Calu3 (cell line): Measurements from ENCODE around the gene GALNT17. TPM values are rescaled to one million over a fixed set of nuclear protein-coding genes. Genes with fewer than 3 reads are reported as not detected.

Source experiments
- BruUV-seq: library from RNA; stranded (reverse); fragments of 400-500 nt; replicated peaks from 2 replicates; lab custom pipeline; 2021; lab: Mats Ljungman, UMichigan
- CTCF ChIA-PET: fragments of 300-600 bp; sonication (Branson Sonifier 250); formaldehyde crosslinking; loops from one replicate; lab custom pipeline; 2022; ENCODE audit warnings: antibody characterized with exemption; lab: Charles Lee
- DNase-seq: peaks from one replicate; pipeline ENCODE4 v3.0.0; 2022
- H3K27ac Mint-ChIP-seq: one replicate; pipeline ENCODE4 v1.8.0; 2022; ENCODE audit warnings: mixed read lengths; ENCODE audit not compliant: unreplicated experiment
- H3K27me3 Mint-ChIP-seq: one replicate; pipeline ENCODE4 v1.8.0; 2022; ENCODE audit warnings: mixed read lengths; ENCODE audit not compliant: unreplicated experiment
- H3K36me3 Mint-ChIP-seq: one replicate; pipeline ENCODE4 v1.8.0; 2022; ENCODE audit warnings: mild to moderate bottlenecking, moderate library complexity, mixed read lengths; ENCODE audit not compliant: insufficient read depth, unreplicated experiment
- H3K4me1 Mint-ChIP-seq: one replicate; pipeline ENCODE4 v1.8.0; 2022; ENCODE audit warnings: mild to moderate bottlenecking, low read depth, mixed read lengths; ENCODE audit not compliant: unreplicated experiment
- H3K4me3 Mint-ChIP-seq: one replicate; pipeline ENCODE4 v1.8.0; 2022; ENCODE audit warnings: mild to moderate bottlenecking, low read depth, moderate library complexity, mixed read lengths; ENCODE audit not compliant: unreplicated experiment
- H3K9me3 Mint-ChIP-seq: one replicate; pipeline ENCODE4 v1.8.0; 2022; ENCODE audit warnings: low read depth, mixed read lengths; ENCODE audit not compliant: unreplicated experiment
- intact Hi-C: fragments of 100-400 bp; cut with micrococcal nuclease; formaldehyde crosslinking; loops from one replicate; pipeline ENCODE4 v1.10.0; 2022; ENCODE audit not compliant: unreplicated experiment
- total RNA-seq: library from RNA; stranded (reverse); gene quantifications from 2 replicates; pipeline ENCODE4 v1.2.3, GENCODE V29; 2022
- TF ChIP-seq, protein P1 (sequence below): fragments of 200-600 bp; IDR thresholded peaks from one replicate; pipeline ENCODE4 v1.8.0; 2022; ENCODE audit warnings: antibody characterized with exemption; ENCODE audit not compliant: unreplicated experiment

The GALNT17 gene
- total RNA-seq, 1 experiment from 2014 or later, result not detected

DNA sequence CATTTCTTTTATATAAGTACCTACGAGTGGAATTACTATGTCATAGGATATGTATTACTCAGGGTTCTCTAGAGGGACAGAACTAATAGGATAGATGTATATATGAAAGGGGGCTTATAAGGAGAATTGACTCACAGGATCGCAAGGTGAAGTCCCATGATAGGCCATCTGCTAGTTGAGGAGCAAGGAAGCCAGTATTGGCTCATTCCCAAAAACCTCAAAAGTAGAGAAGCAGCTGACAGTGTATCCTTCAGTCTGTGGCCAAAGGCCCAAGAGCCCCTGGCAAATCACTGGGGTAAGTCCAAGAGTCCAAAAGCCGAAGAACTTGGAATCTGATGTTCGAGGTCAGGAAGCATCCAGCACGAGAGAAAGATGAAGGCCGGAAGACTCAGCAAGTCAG is 59.8 kb downstream of the GALNT17 start:
- TF ChIP-seq, protein P1, sequence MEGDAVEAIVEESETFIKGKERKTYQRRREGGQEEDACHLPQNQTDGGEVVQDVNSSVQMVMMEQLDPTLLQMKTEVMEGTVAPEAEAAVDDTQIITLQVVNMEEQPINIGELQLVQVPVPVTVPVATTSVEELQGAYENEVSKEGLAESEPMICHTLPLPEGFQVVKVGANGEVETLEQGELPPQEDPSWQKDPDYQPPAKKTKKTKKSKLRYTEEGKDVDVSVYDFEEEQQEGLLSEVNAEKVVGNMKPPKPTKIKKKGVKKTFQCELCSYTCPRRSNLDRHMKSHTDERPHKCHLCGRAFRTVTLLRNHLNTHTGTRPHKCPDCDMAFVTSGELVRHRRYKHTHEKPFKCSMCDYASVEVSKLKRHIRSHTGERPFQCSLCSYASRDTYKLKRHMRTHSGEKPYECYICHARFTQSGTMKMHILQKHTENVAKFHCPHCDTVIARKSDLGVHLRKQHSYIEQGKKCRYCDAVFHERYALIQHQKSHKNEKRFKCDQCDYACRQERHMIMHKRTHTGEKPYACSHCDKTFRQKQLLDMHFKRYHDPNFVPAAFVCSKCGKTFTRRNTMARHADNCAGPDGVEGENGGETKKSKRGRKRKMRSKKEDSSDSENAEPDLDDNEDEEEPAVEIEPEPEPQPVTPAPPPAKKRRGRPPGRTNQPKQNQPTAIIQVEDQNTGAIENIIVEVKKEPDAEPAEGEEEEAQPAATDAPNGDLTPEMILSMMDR, result no peak
- H3K27me3 Mint-ChIP-seq, result no peaks in the 10 kb centered on the region
- peaks cover 8% of the 10 kb centered on the region for H3K9me3 Mint-ChIP-seq
- no peak for DNase-seq
- no peak overlapping the region for H3K4me3 Mint-ChIP-seq
- no peaks in the 10 kb centered on the region for H3K4me1 Mint-ChIP-seq
- intact Hi-C loops, result no loop called here
- BruUV-seq, result no TSS peak
- H3K36me3 Mint-ChIP-seq, result no peaks in the 10 kb centered on the region
- no peak overlapping the region for H3K27ac Mint-ChIP-seq
- CTCF ChIA-PET, result no interaction called here

DNA sequence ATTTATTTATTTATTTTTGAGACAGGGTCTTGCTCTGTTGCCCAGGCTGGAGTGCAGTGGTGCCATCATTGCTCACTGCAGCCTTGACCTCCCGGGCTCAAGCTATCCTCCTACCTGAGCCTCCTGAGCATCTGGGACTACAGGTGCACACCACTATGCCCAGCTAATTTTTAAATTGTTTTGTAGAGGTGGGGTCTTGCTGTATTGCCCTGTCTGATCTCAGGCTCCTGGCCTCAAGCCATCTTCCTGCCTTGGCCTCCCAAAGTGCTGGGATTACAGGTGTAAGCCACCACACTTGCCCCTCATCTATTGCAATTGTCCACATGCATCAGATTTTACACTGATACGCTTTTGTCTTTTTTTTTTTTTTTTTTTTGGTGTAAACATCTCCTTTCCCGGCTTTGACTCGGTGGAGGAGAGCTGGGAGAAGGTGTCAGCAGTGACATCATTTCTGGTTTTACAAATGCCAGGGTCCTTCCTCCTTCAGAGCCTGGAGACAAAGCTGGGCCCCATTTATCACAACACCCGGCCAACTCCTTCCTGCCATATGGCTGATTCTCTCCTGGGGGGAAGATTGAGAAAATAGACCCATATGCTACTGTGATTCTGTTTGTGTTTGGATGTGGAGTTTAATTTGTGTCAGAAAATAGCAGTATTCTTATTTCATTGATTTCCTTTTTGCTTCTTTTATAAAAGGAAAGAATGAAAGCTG is 61.3 kb downstream of the GALNT17 start:
- no peak for DNase-seq
- TF ChIP-seq, protein P1, result no peak
- no TSS peak for BruUV-seq
- Mint-ChIP-seq H3K36me3 (no peaks in the 10 kb centered on the region), H3K4me3 (no peak overlapping the region), H3K27ac (no peak overlapping the region), H3K27me3 (no peaks in the 10 kb centered on the region), H3K9me3 (peaks cover 6% of the 10 kb centered on the region), H3K4me1 (no peaks in the 10 kb centered on the region)
- intact Hi-C loops, result no loop called here
- CTCF ChIA-PET, result no interaction called here

DNA sequence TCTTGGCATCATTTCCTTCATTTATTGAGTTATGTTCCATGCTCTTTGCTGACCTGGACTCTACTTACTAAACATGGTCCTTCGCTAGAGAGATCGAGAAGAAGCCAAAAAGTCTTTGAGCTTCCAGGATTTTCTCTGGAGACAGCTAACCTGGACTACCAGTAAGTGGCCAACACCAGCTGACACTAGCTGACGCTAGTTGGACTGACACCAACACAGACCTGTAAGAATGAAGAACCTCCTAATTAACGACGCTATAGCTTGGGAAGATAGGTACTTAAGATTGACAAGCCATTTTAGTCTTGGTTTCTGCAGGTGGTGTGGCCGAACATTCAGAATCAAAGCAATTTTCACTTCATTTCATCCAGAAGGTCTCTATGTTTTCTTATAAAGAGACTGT is 66.4 kb downstream of the GALNT17 start:
- no peak overlapping the region for H3K27ac Mint-ChIP-seq
- H3K9me3 Mint-ChIP-seq, result no peaks in the 10 kb centered on the region
- CTCF ChIA-PET, result no interaction called here
- intact Hi-C loops, result no loop called here
- H3K36me3 Mint-ChIP-seq, result no peaks in the 10 kb centered on the region
- H3K27me3 Mint-ChIP-seq, result no peaks in the 10 kb centered on the region
- DNase-seq, result no peak
- H3K4me3 Mint-ChIP-seq, result no peak overlapping the region
- BruUV-seq, result no TSS peak
- no peaks in the 10 kb centered on the region for H3K4me1 Mint-ChIP-seq
- TF ChIP-seq, protein P1, result no peak

GRCh38 chr7:71198887-71199286 is 66.9 kb downstream of the GALNT17 start:
- no peak overlapping the region for H3K27ac Mint-ChIP-seq
- H3K4me3 Mint-ChIP-seq, result no peak overlapping the region
- no TSS peak for BruUV-seq
- no peak for DNase-seq
- intact Hi-C loops, result no loop called here
- TF ChIP-seq, protein P1, result no peak
- no peaks in the 10 kb centered on the region for H3K27me3 Mint-ChIP-seq
- no peaks in the 10 kb centered on the region for H3K9me3 Mint-ChIP-seq
- no peaks in the 10 kb centered on the region for H3K36me3 Mint-ChIP-seq
- CTCF ChIA-PET, result no interaction called here
- no peaks in the 10 kb centered on the region for H3K4me1 Mint-ChIP-seq
